Progenitor cell of endocrine pancreas (in vitro differentiated cells): ENCODE data around the gene RFNG. TPM values are rescaled to one million over a fixed set of nuclear protein-coding genes. Genes with fewer than 3 reads are reported as not detected.

Source experiments
- DNase-seq: peaks from one replicate; pipeline ENCODE4 v3.0.0; 2021; ENCODE audit warnings: low spot score; ENCODE audit not compliant: unreplicated experiment
- H3K27ac Mint-ChIP-seq: 2 replicates; pipeline ENCODE4 v1.8.0; 2021; ENCODE audit warnings: mild to moderate bottlenecking, moderate library complexity, mixed read lengths
- H3K27me3 Mint-ChIP-seq: 2 replicates; pipeline ENCODE4 v1.8.0; 2021; ENCODE audit warnings: mixed read lengths
- H3K36me3 Mint-ChIP-seq: 2 replicates; pipeline ENCODE4 v1.8.0; 2022; ENCODE audit warnings: mixed read lengths; ENCODE audit not compliant: insufficient read depth
- H3K4me1 Mint-ChIP-seq: 2 replicates; pipeline ENCODE4 v1.8.0; 2021; ENCODE audit warnings: low read depth, mixed read lengths
- H3K4me3 Mint-ChIP-seq: 2 replicates; pipeline ENCODE4 v1.8.0; 2021; ENCODE audit warnings: low read depth, mild to moderate bottlenecking, moderate library complexity, mixed read lengths
- H3K9me3 Mint-ChIP-seq: 2 replicates; pipeline ENCODE4 v1.8.0; 2021; ENCODE audit warnings: low read depth, mixed read lengths
- CTCF ChIP-seq: fragments of 200-600 bp; sonication (generic); IDR thresholded peaks from one replicate; pipeline ENCODE4 v1.5.0; 2021; ENCODE audit warnings: antibody characterized with exemption, mild to moderate bottlenecking; ENCODE audit not compliant: unreplicated experiment
- total RNA-seq: library from RNA; stranded (reverse); gene quantifications from 2 replicates; pipeline ENCODE4 v1.2.1, GENCODE V29; 2021

Gene RFNG
- total RNA-seq, 1 donor from 2014 or later: 65.5 TPM

GRCh38 chr17:82098169-82098938 lies 46.7 kb upstream of the RFNG start, which contains the start of gene FASN:
FASN (minus strand) TSS chr17:82098236; CDS start chr17:82096445, 1,791 bp downstream.
- Mint-ChIP-seq H3K27ac (no peak within 1 kb of the TSS), H3K36me3 (peaks cover 2% of the 10 kb centered on the region)

GRCh38 chr17:82097919-82098168 lies 46.2 kb upstream of the RFNG start:
- Mint-ChIP-seq H3K27ac (no peak overlapping the region), H3K27me3 (no peaks in the 10 kb centered on the region), H3K4me3 (peak overlapping the region; percentile 55), H3K36me3 (peaks cover 2% of the 10 kb centered on the region), H3K9me3 (no peaks in the 10 kb centered on the region), H3K4me1 (peaks cover 9% of the 10 kb centered on the region)
- peak; percentile 42 for DNase-seq
- TF ChIP-seq CTCF: no peak

More at GRCh38 chr17:82098169-82098938, 46.7 kb upstream of the RFNG start, which contains the start of gene FASN:
- H3K4me1 Mint-ChIP-seq: peaks cover 12% of the 10 kb centered on the region
- peak; percentile 56 for TF ChIP-seq CTCF
- peak; percentile 89 for DNase-seq
- H3K4me3 Mint-ChIP-seq: peak within 1 kb of the TSS; percentile 72
- H3K27me3 Mint-ChIP-seq: no peaks in the 10 kb centered on the region
- H3K9me3 Mint-ChIP-seq: no peaks in the 10 kb centered on the region

GRCh38 chr17:82097184-82097918 lies 45.7 kb upstream of the RFNG start:
- Mint-ChIP-seq H3K27me3 (no peaks in the 10 kb centered on the region), H3K4me1 (peaks cover 9% of the 10 kb centered on the region), H3K36me3 (peaks cover 2% of the 10 kb centered on the region), H3K27ac (no peak overlapping the region), H3K9me3 (no peaks in the 10 kb centered on the region), H3K4me3 (peak overlapping the region; percentile 72)
- DNase-seq: peak; percentile 52
- TF ChIP-seq CTCF: no peak

- H3K27ac Mint-ChIP-seq: no peak overlapping the region
- peaks cover 7% of the 10 kb centered on the region for H3K4me1 Mint-ChIP-seq
- H3K36me3 Mint-ChIP-seq: peaks cover 2% of the 10 kb centered on the region
- no peak for TF ChIP-seq CTCF
- H3K4me3 Mint-ChIP-seq: peak overlapping the region; percentile 72
- H3K27me3 Mint-ChIP-seq: no peaks in the 10 kb centered on the region
- DNase-seq: no peak
- H3K9me3 Mint-ChIP-seq: no peaks in the 10 kb centered on the region
Measured at GRCh38 chr17:82096709-82097183, 45.1 kb upstream of the RFNG start.

- no peak for DNase-seq
- Mint-ChIP-seq H3K4me1 (peaks cover 5% of the 10 kb centered on the region), H3K27ac (no peak overlapping the region), H3K9me3 (no peaks in the 10 kb centered on the region), H3K4me3 (peak overlapping the region; percentile 72), H3K27me3 (no peaks in the 10 kb centered on the region), H3K36me3 (peaks cover 2% of the 10 kb centered on the region)
- no peak for TF ChIP-seq CTCF
Measured at GRCh38 chr17:82095777-82096708, 44.4 kb upstream of the RFNG start.
